Osteoblast (primary cell): ENCODE results near the gene ARNT2. TPM values are rescaled to one million over a fixed set of nuclear protein-coding genes. Genes with fewer than 3 reads are reported as not detected.

Experiments
- DNase-seq: peaks from one replicate; pipeline ENCODE4 v3.0.0; 2011; ENCODE audit warnings: low spot score, mixed read lengths; ENCODE audit not compliant: insufficient read length; ENCODE audit errors: missing footprints
- H2AFZ ChIP-seq: 2 replicates; pipeline ENCODE4 v1.6.0; 2011; ENCODE audit warnings: mild to moderate bottlenecking, low read length
- H3K27ac ChIP-seq: 2 replicates; pipeline ENCODE4 v1.5.1; 2011; ENCODE audit warnings: mild to moderate bottlenecking, low read depth, low read length, moderate library complexity
- H3K27me3 ChIP-seq: 2 replicates; pipeline ENCODE4 v1.6.0; 2012; ENCODE audit warnings: mild to moderate bottlenecking, control low read depth, inconsistent platforms, low read length, moderate library complexity; ENCODE audit not compliant: insufficient read depth
- H3K36me3 ChIP-seq: 2 replicates; pipeline ENCODE4 v1.5.1; 2011; ENCODE audit warnings: mild to moderate bottlenecking, low read length, control low read depth, moderate library complexity; ENCODE audit not compliant: insufficient read depth
- H3K4me1 ChIP-seq: 2 replicates; pipeline ENCODE4 v1.5.1; 2011; ENCODE audit warnings: mild to moderate bottlenecking, low read length, control low read depth, moderate library complexity; ENCODE audit not compliant: insufficient read depth
- H3K4me2 ChIP-seq: 2 replicates; pipeline ENCODE4 v1.6.0; 2011; ENCODE audit warnings: mild to moderate bottlenecking, low read length; ENCODE audit not compliant: insufficient read depth
- H3K4me3 ChIP-seq: fragments of 200-600 bp; sonication (generic); 3 replicates; pipeline ENCODE4 v1.5.1; 2012; ENCODE audit warnings: mild to moderate bottlenecking, low read length, inconsistent platforms; ENCODE audit not compliant: insufficient read depth
- H3K79me2 ChIP-seq: 2 replicates; pipeline ENCODE4 v1.6.0; 2012; ENCODE audit warnings: mild to moderate bottlenecking, low read length, control low read depth, inconsistent platforms; ENCODE audit not compliant: insufficient read depth
- H3K9me3 ChIP-seq: 2 replicates; pipeline ENCODE4 v1.5.1; 2011; ENCODE audit warnings: low read depth, low read length, control low read depth
- H4K20me1 ChIP-seq: 2 replicates; pipeline ENCODE4 v1.6.0; 2012; ENCODE audit warnings: mild to moderate bottlenecking, low read length, control low read depth; ENCODE audit not compliant: insufficient read depth
- total RNA-seq: library from RNA; depleted of rRNA; stranded (reverse); fragments of >200 nt; gene quantifications from 2 replicates; pipeline ENCODE4 v1.2.3, GENCODE V29; 2012
- TF ChIP-seq, protein P1 (sequence below): IDR thresholded peaks from 2 replicates; pipeline ENCODE4 v1.5.1; 2011; ENCODE audit warnings: mild to moderate bottlenecking, low read depth, low read length, moderate library complexity; ENCODE audit errors: extremely low read depth

Gene ARNT2
- total RNA-seq, 1 donor = 30.0 TPM

DNA sequence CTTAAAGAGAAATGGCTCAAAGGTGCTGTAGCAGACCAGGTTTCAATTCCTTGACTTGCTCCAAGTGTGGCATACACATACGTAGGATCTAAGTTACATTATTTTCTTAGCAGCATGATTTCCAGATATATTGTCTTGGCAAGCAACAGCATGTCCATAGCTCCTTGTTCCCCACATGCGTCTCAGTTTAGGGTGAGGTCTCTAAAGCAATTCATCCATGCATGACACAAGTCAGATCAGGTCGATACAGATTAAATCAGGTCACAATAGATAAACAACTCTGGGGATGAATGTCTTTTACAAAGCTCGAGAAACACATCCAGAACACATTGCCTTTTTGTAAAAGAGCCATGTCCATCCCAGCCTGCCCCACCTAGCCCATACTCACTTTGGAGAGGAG lies 182.0 kb downstream of the ARNT2 start:
- peaks cover 41% of the 10 kb centered on the region for H3K36me3 ChIP-seq
- H3K4me3 ChIP-seq = no peak overlapping the region
- no peak for DNase-seq
- no peaks in the 10 kb centered on the region for H4K20me1 ChIP-seq
- H3K4me1 ChIP-seq = peaks cover 26% of the 10 kb centered on the region
- TF ChIP-seq, protein P1, sequence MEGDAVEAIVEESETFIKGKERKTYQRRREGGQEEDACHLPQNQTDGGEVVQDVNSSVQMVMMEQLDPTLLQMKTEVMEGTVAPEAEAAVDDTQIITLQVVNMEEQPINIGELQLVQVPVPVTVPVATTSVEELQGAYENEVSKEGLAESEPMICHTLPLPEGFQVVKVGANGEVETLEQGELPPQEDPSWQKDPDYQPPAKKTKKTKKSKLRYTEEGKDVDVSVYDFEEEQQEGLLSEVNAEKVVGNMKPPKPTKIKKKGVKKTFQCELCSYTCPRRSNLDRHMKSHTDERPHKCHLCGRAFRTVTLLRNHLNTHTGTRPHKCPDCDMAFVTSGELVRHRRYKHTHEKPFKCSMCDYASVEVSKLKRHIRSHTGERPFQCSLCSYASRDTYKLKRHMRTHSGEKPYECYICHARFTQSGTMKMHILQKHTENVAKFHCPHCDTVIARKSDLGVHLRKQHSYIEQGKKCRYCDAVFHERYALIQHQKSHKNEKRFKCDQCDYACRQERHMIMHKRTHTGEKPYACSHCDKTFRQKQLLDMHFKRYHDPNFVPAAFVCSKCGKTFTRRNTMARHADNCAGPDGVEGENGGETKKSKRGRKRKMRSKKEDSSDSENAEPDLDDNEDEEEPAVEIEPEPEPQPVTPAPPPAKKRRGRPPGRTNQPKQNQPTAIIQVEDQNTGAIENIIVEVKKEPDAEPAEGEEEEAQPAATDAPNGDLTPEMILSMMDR = no peak
- no peaks in the 10 kb centered on the region for H3K79me2 ChIP-seq
- no peak overlapping the region for H3K27ac ChIP-seq
- no peaks in the 10 kb centered on the region for H3K9me3 ChIP-seq
- no peak overlapping the region for H2AFZ ChIP-seq
- no peaks in the 10 kb centered on the region for H3K27me3 ChIP-seq
- no peak overlapping the region for H3K4me2 ChIP-seq

DNA sequence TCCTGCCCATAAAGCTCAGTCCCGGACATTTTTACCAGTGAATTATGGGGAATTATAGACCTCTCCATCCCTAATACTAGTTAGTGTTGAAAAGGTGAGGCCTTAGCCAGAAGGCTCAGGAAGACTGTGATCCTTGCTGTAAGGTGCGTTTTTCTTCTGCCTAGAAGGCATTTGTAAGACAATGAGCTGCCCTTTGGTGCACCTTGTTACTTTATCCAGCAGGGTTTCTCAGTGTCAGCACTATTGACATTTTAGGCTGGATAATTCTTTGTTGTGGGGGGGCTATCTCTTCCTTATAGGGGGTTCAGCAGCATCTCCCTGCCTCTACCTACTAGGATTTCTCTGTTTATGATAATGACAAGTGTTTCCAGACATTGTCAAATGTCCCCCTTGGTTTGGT lies 182.8 kb downstream of the ARNT2 start:
- Histone ChIP-seq H3K9me3 (no peaks in the 10 kb centered on the region), H3K27me3 (no peaks in the 10 kb centered on the region), H3K4me1 (peaks cover 22% of the 10 kb centered on the region), H3K36me3 (peaks cover 37% of the 10 kb centered on the region), H2AFZ (no peak overlapping the region), H3K79me2 (no peaks in the 10 kb centered on the region), H3K27ac (no peak overlapping the region), H4K20me1 (no peaks in the 10 kb centered on the region), H3K4me2 (no peak overlapping the region), H3K4me3 (no peak overlapping the region)
- TF ChIP-seq, protein P1 = no peak
- DNase-seq = no peak

DNA sequence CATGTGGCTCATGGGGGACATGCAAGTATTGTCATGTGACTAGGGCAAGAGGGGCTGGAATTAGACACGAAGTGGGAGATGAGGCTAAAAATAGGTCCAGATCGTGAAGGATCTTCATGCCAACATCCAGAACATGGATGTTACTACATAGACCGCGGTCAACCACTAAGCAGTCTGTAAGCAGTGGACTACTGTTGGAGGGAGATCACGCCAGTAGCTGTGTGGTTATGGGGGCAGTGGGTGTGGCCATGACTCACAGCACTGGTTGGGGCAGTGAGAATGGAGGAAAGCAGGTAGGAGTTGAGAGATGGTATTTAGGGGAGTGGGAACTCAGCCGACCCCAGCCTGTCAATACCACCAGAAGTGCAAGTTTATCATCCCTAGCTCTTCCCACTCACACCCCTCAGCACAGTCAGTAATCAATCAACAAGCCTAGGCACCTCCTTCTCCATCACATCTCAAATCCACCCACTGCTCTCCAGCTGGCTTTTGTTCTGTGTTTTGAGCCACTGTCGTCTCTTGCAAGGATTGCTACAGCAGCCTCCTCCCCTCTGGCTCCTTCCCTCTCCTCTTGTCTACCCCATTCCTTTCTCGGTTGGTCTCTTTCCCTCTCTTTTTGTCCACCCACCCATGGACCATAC lies 183.8 kb downstream of the ARNT2 start:
- Histone ChIP-seq H3K4me3 (no peak overlapping the region), H4K20me1 (no peaks in the 10 kb centered on the region), H3K36me3 (peaks cover 33% of the 10 kb centered on the region), H3K27ac (peak overlapping the region; percentile 83), H3K79me2 (no peaks in the 10 kb centered on the region), H3K9me3 (no peaks in the 10 kb centered on the region), H3K4me2 (peak overlapping the region; percentile 4), H2AFZ (no peak overlapping the region), H3K4me1 (peaks cover 22% of the 10 kb centered on the region), H3K27me3 (no peaks in the 10 kb centered on the region)
- TF ChIP-seq, protein P1 = no peak
- DNase-seq = no peak

DNA sequence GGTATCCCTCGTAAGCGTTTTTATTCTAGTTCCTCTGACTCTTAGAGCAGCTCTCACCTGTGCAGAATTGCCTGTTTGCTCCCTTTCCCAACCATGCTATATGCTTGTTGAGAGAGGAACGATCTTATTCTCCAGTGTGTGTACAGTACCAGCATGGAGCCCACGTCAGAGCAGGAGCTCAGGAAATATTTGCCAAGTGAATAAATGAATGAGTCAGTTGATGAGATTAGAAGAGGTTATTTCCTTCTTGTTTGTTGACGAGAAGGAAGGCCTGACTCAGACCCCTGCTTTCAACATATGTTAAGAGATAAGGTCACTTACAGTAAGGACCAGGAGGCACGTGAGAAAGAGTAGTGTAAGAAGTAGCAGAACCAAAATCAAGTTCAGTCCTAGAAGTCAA lies 184.6 kb downstream of the ARNT2 start:
- peak overlapping the region; percentile 83 for H3K27ac ChIP-seq
- no peaks in the 10 kb centered on the region for H3K79me2 ChIP-seq
- H3K4me2 ChIP-seq = peak overlapping the region; percentile 10
- H3K27me3 ChIP-seq = no peaks in the 10 kb centered on the region
- H3K36me3 ChIP-seq = peaks cover 25% of the 10 kb centered on the region
- TF ChIP-seq, protein P1 = no peak
- no peaks in the 10 kb centered on the region for H4K20me1 ChIP-seq
- peaks cover 22% of the 10 kb centered on the region for H3K4me1 ChIP-seq
- no peak overlapping the region for H3K4me3 ChIP-seq
- peak; percentile 96 for DNase-seq
- no peaks in the 10 kb centered on the region for H3K9me3 ChIP-seq
- H2AFZ ChIP-seq = no peak overlapping the region
